GM18505 (cell line): Measurements from ENCODE around the gene GDPD2.

Source experiments
- ATAC-seq: cut with Tn5 transposase; IDR thresholded peaks from one replicate; pipeline ENCODE4 v1.9.1; 2021; ENCODE audit not compliant: unreplicated experiment
- POLR2A ChIP-seq: IDR thresholded peaks from 4 replicates; pipeline ENCODE4 v1.6.1; 2011; ENCODE audit warnings: borderline replicate concordance; ENCODE audit not compliant: insufficient read depth, insufficient read length; ENCODE audit errors: extremely low read depth

The GDPD2 gene

GRCh38 chrX:70445951-70446350 is 22.8 kb downstream of the GDPD2 start:
- TF ChIP-seq POLR2A, result no peak

GRCh38 chrX:70446380-70447350 is 23.6 kb downstream of the GDPD2 start:
- no peak for ATAC-seq
- TF ChIP-seq POLR2A, result no peak

More at GRCh38 chrX:70445951-70446350, 22.8 kb downstream of the GDPD2 start:
- no peak for ATAC-seq

GRCh38 chrX:70449457-70449966 is 26.4 kb downstream of the GDPD2 start:
- no peak for TF ChIP-seq POLR2A
- no peak for ATAC-seq

GRCh38 chrX:70452143-70452733 is 29.1 kb downstream of the GDPD2 start:
- TF ChIP-seq POLR2A, result no peak
- ATAC-seq, result peak; percentile 45

- no peak for TF ChIP-seq POLR2A
- ATAC-seq, result no peak
Measured at GRCh38 chrX:70453024-70453618, 30.0 kb downstream of the GDPD2 start.

- TF ChIP-seq POLR2A, result no peak
- peak; percentile 47 for ATAC-seq
Measured at GRCh38 chrX:70454441-70455365, 31.6 kb downstream of the GDPD2 start.

GRCh38 chrX:70455366-70456202 is 32.5 kb downstream of the GDPD2 start:
- no peak for ATAC-seq
- TF ChIP-seq POLR2A, result no peak

- no peak for TF ChIP-seq POLR2A
- no peak for ATAC-seq
Measured at GRCh38 chrX:70456256-70456655, 33.1 kb downstream of the GDPD2 start.

- ATAC-seq, result no peak
- no peak for TF ChIP-seq POLR2A
Measured at GRCh38 chrX:70461026-70461425, 37.9 kb downstream of the GDPD2 start.

GRCh38 chrX:70464051-70464450 is 40.9 kb downstream of the GDPD2 start:
- ATAC-seq, result no peak
- no peak for TF ChIP-seq POLR2A

- no peak for TF ChIP-seq POLR2A
- no peak for ATAC-seq
Measured at GRCh38 chrX:70466968-70467367, 43.9 kb downstream of the GDPD2 start.

GRCh38 chrX:70468709-70469108 is 45.6 kb downstream of the GDPD2 start:
- ATAC-seq, result no peak
- TF ChIP-seq POLR2A, result no peak
